OCI-LY7 (cell line): ENCODE measurements around the gene TLR1.

ENCODE experiments used
- EZH2phosphoT487 ChIP-seq: fragments of 200-600 bp; sonication (generic); IDR thresholded peaks from 2 replicates; pipeline ENCODE4 v1.6.1; 2018; ENCODE audit warnings: low read depth, borderline replicate concordance, mild to moderate bottlenecking, mixed run types, antibody characterized with exemption, low read length, moderate library complexity, mixed read lengths
- TF ChIP-seq, protein P1 (sequence below): fragments of 200-600 bp; sonication (generic); conservative IDR thresholded peaks from 2 replicates; pipeline ENCODE4 v1.5.1; 2014; ENCODE audit warnings: mild to moderate bottlenecking, antibody characterized with exemption, low read length, moderate library complexity, mixed read lengths

DNA sequence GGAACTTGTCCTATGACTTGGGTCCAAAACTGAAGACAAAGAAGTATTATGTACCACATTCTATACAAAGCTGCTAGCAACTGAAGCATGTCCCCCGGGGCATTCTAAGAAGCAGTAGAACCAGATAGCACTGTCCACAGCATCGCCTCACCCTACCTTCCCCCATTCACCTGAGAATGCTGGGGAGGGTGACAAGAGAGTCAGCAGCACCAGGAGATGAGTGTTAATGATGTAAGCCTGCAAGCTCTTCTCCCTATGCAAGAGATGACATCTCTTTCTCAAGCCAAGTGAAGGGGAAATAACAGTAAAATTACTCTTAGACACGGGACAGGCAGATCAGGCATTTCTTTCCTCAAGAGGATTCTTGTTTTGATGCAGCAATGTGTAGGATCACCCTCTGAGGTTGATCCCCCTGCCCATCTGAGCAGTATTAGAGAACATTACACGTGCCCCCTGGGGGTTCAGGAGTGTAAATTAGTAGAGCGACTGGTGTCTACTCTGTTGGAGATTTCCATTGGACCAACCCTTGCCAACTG, 13.9 kb upstream of the TLR1 start:
- TF ChIP-seq, protein P1, sequence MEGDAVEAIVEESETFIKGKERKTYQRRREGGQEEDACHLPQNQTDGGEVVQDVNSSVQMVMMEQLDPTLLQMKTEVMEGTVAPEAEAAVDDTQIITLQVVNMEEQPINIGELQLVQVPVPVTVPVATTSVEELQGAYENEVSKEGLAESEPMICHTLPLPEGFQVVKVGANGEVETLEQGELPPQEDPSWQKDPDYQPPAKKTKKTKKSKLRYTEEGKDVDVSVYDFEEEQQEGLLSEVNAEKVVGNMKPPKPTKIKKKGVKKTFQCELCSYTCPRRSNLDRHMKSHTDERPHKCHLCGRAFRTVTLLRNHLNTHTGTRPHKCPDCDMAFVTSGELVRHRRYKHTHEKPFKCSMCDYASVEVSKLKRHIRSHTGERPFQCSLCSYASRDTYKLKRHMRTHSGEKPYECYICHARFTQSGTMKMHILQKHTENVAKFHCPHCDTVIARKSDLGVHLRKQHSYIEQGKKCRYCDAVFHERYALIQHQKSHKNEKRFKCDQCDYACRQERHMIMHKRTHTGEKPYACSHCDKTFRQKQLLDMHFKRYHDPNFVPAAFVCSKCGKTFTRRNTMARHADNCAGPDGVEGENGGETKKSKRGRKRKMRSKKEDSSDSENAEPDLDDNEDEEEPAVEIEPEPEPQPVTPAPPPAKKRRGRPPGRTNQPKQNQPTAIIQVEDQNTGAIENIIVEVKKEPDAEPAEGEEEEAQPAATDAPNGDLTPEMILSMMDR: no peak
- TF ChIP-seq EZH2phosphoT487: no peak
